ENCODE measurements around the gene NBR1.
"Not testable (repeated sequence)": the region's sequence is repeated elsewhere in the genome, so short reads cannot be mapped to it uniquely, and the experiment has no call there.

NBR1 gene

DNA sequence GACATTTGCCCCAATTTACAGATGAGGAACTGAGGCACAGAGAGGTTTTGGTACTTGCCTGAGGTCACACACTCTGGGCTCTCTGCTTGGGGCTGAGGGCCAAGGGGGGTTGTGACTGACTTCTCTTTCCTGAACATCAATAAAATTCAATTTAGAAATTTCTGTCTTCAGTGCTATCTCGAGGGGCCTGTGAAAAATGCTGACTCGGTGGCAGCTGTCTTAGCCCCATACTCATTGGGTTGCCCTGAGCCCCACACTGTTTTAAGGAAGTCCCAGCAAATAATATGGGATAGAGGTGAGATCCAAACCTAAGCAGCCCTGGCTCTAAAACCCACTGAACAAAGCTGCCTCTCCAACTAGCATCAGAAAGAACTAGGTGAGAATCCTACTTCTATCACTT, 38.9 kb upstream of the NBR1 start:
- no peak for DNase-seq (ENCODE audit: low read depth)
- TF ChIP-seq, protein P1, sequence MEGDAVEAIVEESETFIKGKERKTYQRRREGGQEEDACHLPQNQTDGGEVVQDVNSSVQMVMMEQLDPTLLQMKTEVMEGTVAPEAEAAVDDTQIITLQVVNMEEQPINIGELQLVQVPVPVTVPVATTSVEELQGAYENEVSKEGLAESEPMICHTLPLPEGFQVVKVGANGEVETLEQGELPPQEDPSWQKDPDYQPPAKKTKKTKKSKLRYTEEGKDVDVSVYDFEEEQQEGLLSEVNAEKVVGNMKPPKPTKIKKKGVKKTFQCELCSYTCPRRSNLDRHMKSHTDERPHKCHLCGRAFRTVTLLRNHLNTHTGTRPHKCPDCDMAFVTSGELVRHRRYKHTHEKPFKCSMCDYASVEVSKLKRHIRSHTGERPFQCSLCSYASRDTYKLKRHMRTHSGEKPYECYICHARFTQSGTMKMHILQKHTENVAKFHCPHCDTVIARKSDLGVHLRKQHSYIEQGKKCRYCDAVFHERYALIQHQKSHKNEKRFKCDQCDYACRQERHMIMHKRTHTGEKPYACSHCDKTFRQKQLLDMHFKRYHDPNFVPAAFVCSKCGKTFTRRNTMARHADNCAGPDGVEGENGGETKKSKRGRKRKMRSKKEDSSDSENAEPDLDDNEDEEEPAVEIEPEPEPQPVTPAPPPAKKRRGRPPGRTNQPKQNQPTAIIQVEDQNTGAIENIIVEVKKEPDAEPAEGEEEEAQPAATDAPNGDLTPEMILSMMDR (IDR thresholded peaks at IDR 0.05; ENCODE audit: insufficient read depth, low read depth, low read length, missing control alignments): no peak

DNA sequence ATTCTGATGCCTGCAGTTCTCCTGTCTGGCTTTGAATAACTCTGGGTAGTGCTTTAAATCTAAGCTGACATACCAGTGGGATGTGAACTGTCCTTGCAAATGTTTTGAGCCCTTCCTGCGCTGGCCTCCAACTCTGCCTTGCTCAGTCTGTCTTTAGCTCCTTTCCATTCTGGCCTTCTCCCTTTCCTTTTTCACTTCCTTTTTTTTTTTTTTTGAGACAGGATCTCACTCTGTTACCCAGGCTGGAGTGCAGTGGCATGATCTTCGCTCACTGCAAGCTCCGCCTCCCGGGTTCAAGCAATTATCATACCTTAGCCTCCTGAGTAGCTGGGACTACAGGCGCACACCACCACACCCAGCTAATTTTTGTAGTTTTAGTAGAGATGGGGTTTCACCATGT, 37.6 kb upstream of the NBR1 start:
- DNase-seq (ENCODE audit: low read depth); H3K4me3 ChIP-seq (ENCODE audit: low read depth, low read length): not testable (repeated sequence)

More for the DNA sequence above, 38.9 kb upstream of the NBR1 start:
- H3K4me3 ChIP-seq (ENCODE audit: low read depth, low read length): no peak overlapping the region

DNA sequence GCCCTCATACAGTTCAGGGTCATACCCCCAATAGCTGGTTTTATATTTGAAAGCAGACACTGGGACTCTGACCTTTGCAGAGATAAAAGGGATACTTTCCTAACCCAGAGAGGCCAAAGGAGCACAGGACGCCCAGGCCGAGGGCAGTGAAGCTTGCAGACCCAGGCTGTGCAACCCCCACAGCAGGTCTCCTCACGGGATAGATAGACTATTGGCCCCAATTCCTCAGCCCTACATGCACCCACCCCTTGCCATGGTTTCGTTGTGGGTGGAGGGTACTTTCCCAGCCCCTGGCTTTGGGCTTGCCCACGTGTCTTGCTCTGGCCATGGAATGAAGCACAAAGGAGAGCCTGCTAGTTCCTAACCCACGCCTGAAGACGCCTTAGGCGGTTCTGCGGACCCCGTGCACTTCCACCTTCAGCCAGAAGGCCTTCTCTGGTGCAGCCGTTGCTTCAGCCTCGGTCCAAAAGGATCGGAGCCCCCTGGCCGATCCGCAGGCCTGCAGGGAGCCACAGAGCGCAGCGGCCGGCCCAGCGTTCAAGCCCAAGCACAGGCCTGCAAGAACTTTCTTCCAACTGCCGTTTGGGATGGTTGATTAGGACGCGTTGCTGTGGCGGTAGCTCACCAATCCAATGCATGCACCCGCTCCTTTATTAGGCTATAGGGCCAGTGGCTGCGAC, 36.1 kb upstream of the NBR1 start:
- TF ChIP-seq, protein P1 (IDR thresholded peaks at IDR 0.05; ENCODE audit: insufficient read depth, low read depth, low read length, missing control alignments): no peak

DNA sequence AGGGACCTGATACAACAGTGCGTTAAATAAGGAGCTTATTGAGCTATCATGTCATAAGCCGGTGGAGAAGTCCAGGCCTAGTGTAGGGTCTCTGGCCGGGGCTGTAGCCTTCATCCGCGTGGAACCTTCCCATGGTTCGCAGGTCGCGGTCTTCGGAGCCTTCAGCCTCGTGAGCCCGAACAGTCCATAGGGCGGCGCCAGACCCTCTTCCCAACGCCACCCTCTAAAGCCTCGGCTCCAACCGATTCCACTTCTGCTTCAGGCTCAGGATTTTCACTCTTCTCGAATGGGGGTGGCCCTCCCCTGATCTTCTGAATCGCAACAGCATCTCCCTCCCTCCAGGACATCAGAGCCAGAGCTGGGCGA, 35.6 kb upstream of the NBR1 start:
- no peak for DNase-seq (ENCODE audit: low read depth)
- TF ChIP-seq, protein P1 (IDR thresholded peaks at IDR 0.05; ENCODE audit: insufficient read depth, low read depth, low read length, missing control alignments): no peak
- H3K4me3 ChIP-seq (ENCODE audit: low read depth, low read length): no peak overlapping the region

More for the DNA sequence above, 36.1 kb upstream of the NBR1 start:
- DNase-seq (ENCODE audit: low read depth): no peak
- H3K4me3 ChIP-seq (ENCODE audit: low read depth, low read length): no peak overlapping the region

DNA sequence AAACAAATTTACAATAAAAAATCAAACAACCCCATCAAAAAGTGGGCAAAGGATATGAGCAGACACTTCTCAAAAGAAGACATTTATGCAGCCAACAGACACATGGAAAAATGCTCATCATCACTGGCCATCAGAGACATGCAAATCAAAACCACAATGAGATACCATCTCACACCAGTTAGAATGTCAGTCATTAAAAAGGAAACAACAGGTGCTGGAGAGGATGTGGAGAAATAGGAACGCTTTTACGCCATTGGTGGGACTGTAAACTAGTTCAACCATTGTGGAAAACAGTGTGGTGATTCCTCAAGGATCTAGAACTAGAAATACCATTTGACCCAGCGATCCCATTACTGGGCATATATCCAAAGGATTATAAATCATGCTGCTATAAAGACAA, 34.4 kb upstream of the NBR1 start:
- not testable (repeated sequence) for H3K4me3 ChIP-seq (ENCODE audit: low read depth, low read length); DNase-seq (ENCODE audit: low read depth)

DNA sequence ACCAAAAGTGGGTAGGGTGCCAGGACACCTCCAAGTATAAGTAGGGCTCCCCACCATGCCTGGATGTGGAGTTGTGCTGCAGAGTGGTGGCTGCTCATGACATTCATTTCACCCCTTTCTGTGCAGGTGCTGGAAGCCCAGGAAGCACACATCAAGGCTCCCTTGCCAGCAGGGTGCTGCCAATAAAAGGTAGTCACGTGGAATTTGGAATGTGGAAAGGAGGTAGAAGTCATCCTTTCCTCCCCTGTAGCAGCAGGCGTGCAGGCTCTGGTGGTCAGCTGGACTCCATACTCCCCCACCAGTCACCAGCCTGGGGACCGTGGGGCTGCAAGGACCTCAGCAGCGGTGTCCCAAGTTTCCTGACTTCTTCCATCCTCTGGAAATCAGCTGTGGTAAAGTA, 32.5 kb upstream of the NBR1 start:
- DNase-seq (ENCODE audit: low read depth); H3K4me3 ChIP-seq (ENCODE audit: low read depth, low read length): not testable (repeated sequence)

DNA sequence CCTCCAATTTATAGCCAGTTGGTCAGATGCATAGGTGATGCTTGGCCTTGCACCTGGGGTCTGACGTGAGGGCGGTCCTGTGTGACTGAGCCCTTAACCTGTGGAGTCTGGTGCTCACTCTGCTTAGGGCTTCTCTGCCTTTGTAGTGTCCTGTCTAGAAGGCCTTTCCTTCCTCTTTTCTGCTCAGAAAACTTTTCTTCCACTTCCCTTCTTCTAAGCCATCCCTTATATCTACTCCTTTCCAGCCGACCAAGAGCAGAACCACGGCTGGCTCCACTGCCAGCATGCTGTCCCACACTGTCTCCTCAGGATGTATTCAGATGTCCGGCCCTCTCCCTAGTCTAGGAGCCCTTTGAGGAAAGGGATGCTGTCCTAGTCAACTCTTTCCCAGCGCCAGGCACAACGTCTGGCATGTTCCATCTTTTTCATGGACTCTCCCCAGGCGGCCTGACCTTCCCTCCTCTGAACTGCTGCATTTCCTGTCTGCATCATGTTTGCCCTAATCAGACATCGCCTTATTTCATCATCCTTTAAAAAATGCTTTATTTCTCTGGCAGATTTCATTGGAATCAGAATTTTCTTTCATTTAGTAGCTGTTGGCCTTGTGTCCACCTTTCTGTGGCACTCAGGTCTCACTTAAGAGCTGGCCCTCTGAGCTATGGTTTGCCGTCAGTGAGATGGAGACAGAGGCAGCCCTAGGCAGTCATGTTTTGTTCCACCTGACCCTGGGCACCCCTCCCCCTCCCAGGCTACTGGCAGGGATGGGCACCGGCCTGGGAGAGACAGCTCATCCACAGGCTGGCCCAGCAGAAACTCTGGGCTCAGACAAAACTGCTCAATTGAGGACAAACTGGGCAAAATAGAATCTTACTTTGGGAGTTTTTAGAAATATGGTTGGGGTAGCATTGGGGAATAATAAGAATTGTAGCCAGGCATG, 30.4 kb upstream of the NBR1 start:
- DNase-seq (ENCODE audit: low read depth): no peak
- TF ChIP-seq, protein P1 (IDR thresholded peaks at IDR 0.05; ENCODE audit: insufficient read depth, low read depth, low read length, missing control alignments): no peak
- no peak overlapping the region for H3K4me3 ChIP-seq (ENCODE audit: low read depth, low read length)

DNA sequence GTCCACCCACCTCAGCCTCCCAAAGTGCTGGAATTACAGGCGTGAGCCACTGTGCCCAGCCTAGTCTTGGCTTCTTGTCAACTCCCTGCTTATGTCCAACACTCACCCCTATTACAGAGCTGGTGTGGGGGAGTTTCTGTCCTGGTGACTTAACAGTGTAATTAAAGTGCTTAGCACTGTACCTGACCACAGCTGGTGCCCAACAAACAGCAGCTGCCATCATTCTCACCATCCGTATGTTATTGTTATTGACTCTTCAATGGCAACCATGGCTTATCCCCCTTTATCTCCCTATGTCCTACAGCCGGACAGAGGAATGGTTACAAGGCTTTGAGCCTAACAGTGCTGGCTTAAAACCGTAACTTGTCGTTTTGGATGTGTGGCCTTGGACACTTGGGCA, 28.9 kb upstream of the NBR1 start:
- no peak overlapping the region for H3K4me3 ChIP-seq (ENCODE audit: low read depth, low read length)
- no peak for DNase-seq (ENCODE audit: low read depth)
- TF ChIP-seq, protein P1 (IDR thresholded peaks at IDR 0.05; ENCODE audit: insufficient read depth, low read depth, low read length, missing control alignments): no peak
